Activated T-cell treated with anti-CD3 and anti-CD28 coated beads, Interleukin-2, amount 50 U/mL, for 4 hours (primary cell): ENCODE results near the gene SLC39A12. TPM values are rescaled to one million over a fixed set of nuclear protein-coding genes. Genes with fewer than 3 reads are reported as not detected.

Experiments used
- ATAC-seq, 2 donors: fragments of 200-7000 bp; cut with Tn5 transposase; one replicate each; pipeline ENCODE4 v1.10.0; 2021
- DNase-seq: peaks from one replicate; pipeline ENCODE4 v3.0.0-alpha.2; 2020
- H3K27me3 Mint-ChIP-seq: one replicate; pipeline ENCODE4 v1.8.0; 2021; ENCODE audit warnings: low read depth, mixed read lengths
- H3K36me3 Mint-ChIP-seq: one replicate; pipeline ENCODE4 v1.8.0; 2022; ENCODE audit warnings: mixed read lengths; ENCODE audit not compliant: insufficient read depth
- H3K4me1 Mint-ChIP-seq: one replicate; pipeline ENCODE4 v1.8.0; 2021; ENCODE audit warnings: low read depth, mixed read lengths
- H3K4me3 Mint-ChIP-seq: one replicate; pipeline ENCODE4 v1.8.0; 2021; ENCODE audit warnings: mild to moderate bottlenecking, moderate library complexity, mixed read lengths
- H3K9me3 Mint-ChIP-seq: one replicate; pipeline ENCODE4 v1.8.0; 2021; ENCODE audit warnings: mixed read lengths
- total RNA-seq, 3 donors: library from RNA; stranded (reverse); gene quantifications; one replicate each; pipeline ENCODE4 v1.2.1, GENCODE V29; 2021

Gene SLC39A12
- total RNA-seq, result not detected

GRCh38 chr10:17951868-17952371 lies at the start of gene SLC39A12:
Gene SLC39A12 (plus strand): TSS chr10:17951918. CDS start chr10:17953277, 1,359 bp downstream.
- Mint-ChIP-seq H3K27me3 (peaks cover 4% of the 10 kb centered on the region), H3K4me1 (no peaks in the 10 kb centered on the region), H3K9me3 (no peaks in the 10 kb centered on the region), H3K4me3 (no peak within 1 kb of the TSS), H3K36me3 (no peaks in the 10 kb centered on the region)
- ATAC-seq (no peak), DNase-seq (no peak)

- DNase-seq, result no peak
- H3K9me3 Mint-ChIP-seq, result no peaks in the 10 kb centered on the region
- no peaks in the 10 kb centered on the region for H3K4me1 Mint-ChIP-seq
- no peak overlapping the region for H3K4me3 Mint-ChIP-seq
- H3K27me3 Mint-ChIP-seq, result peaks cover 5% of the 10 kb centered on the region
- no peaks in the 10 kb centered on the region for H3K36me3 Mint-ChIP-seq
- no peak for ATAC-seq
These were observed 47.2 kb upstream of the SLC39A12 start for GRCh38 chr10:17904564-17904963.

GRCh38 chr10:17905491-17905890 lies 46.2 kb upstream of the SLC39A12 start:
- Mint-ChIP-seq H3K9me3 (no peaks in the 10 kb centered on the region), H3K4me1 (no peaks in the 10 kb centered on the region), H3K27me3 (peaks cover 5% of the 10 kb centered on the region), H3K4me3 (no peak overlapping the region), H3K36me3 (no peaks in the 10 kb centered on the region)
- DNase-seq (no peak), ATAC-seq (no peak)

- DNase-seq (no peak), ATAC-seq (no peak)
- no peak overlapping the region for H3K4me3 Mint-ChIP-seq
- peaks cover 5% of the 10 kb centered on the region for H3K27me3 Mint-ChIP-seq
- no peaks in the 10 kb centered on the region for H3K9me3 Mint-ChIP-seq
- H3K36me3 Mint-ChIP-seq, result no peaks in the 10 kb centered on the region
- no peaks in the 10 kb centered on the region for H3K4me1 Mint-ChIP-seq
These were observed 45.7 kb upstream of the SLC39A12 start for GRCh38 chr10:17906002-17906401.

GRCh38 chr10:17907641-17908040 lies 44.1 kb upstream of the SLC39A12 start:
- Mint-ChIP-seq H3K9me3 (peaks cover 3% of the 10 kb centered on the region), H3K4me3 (no peak overlapping the region), H3K36me3 (no peaks in the 10 kb centered on the region), H3K27me3 (peaks cover 7% of the 10 kb centered on the region), H3K4me1 (no peaks in the 10 kb centered on the region)
- ATAC-seq, result no peak
- no peak for DNase-seq

- no peak for ATAC-seq
- Mint-ChIP-seq H3K9me3 (peaks cover 3% of the 10 kb centered on the region), H3K4me1 (no peaks in the 10 kb centered on the region), H3K27me3 (peaks cover 7% of the 10 kb centered on the region), H3K4me3 (no peak overlapping the region), H3K36me3 (no peaks in the 10 kb centered on the region)
- no peak for DNase-seq
These were observed 41.5 kb upstream of the SLC39A12 start for GRCh38 chr10:17910125-17910789.

GRCh38 chr10:17912754-17913153 lies 39.0 kb upstream of the SLC39A12 start:
- DNase-seq, result no peak
- H3K27me3 Mint-ChIP-seq, result peaks cover 5% of the 10 kb centered on the region
- H3K9me3 Mint-ChIP-seq, result peaks cover 3% of the 10 kb centered on the region
- H3K4me3 Mint-ChIP-seq, result no peak overlapping the region
- no peak for ATAC-seq
- H3K4me1 Mint-ChIP-seq, result no peaks in the 10 kb centered on the region
- H3K36me3 Mint-ChIP-seq, result no peaks in the 10 kb centered on the region

GRCh38 chr10:17913604-17914003 lies 38.1 kb upstream of the SLC39A12 start:
- ATAC-seq (no peak), DNase-seq (no peak)
- Mint-ChIP-seq H3K9me3 (peaks cover 3% of the 10 kb centered on the region), H3K4me1 (no peaks in the 10 kb centered on the region), H3K4me3 (no peak overlapping the region), H3K36me3 (no peaks in the 10 kb centered on the region), H3K27me3 (peaks cover 2% of the 10 kb centered on the region)

- Mint-ChIP-seq H3K4me1 (no peaks in the 10 kb centered on the region), H3K36me3 (no peaks in the 10 kb centered on the region), H3K4me3 (no peak overlapping the region), H3K9me3 (peaks cover 3% of the 10 kb centered on the region), H3K27me3 (peaks cover 2% of the 10 kb centered on the region)
- no peak for ATAC-seq
- DNase-seq, result no peak
These were observed 37.3 kb upstream of the SLC39A12 start for GRCh38 chr10:17914169-17915045.

GRCh38 chr10:17915181-17915580 lies 36.5 kb upstream of the SLC39A12 start:
- Mint-ChIP-seq H3K4me1 (no peaks in the 10 kb centered on the region), H3K9me3 (peaks cover 3% of the 10 kb centered on the region), H3K4me3 (no peak overlapping the region), H3K36me3 (no peaks in the 10 kb centered on the region), H3K27me3 (peaks cover 2% of the 10 kb centered on the region)
- ATAC-seq (no peak), DNase-seq (no peak)

GRCh38 chr10:17918187-17918903 lies 33.4 kb upstream of the SLC39A12 start:
- H3K4me1 Mint-ChIP-seq, result no peaks in the 10 kb centered on the region

GRCh38 chr10:17921378-17921777 lies 30.3 kb upstream of the SLC39A12 start:
- H3K9me3 Mint-ChIP-seq, result no peaks in the 10 kb centered on the region
- no peaks in the 10 kb centered on the region for H3K4me1 Mint-ChIP-seq
- H3K36me3 Mint-ChIP-seq, result no peaks in the 10 kb centered on the region
- ATAC-seq (no peak), DNase-seq (no peak)
- no peaks in the 10 kb centered on the region for H3K27me3 Mint-ChIP-seq
- no peak overlapping the region for H3K4me3 Mint-ChIP-seq

More at GRCh38 chr10:17918187-17918903, 33.4 kb upstream of the SLC39A12 start:
- no peak for DNase-seq
- Mint-ChIP-seq H3K9me3 (no peaks in the 10 kb centered on the region), H3K36me3 (no peaks in the 10 kb centered on the region), H3K27me3 (no peaks in the 10 kb centered on the region), H3K4me3 (no peak overlapping the region)
- ATAC-seq, result no peak

GRCh38 chr10:17923728-17924127 lies 28.0 kb upstream of the SLC39A12 start:
- no peaks in the 10 kb centered on the region for H3K9me3 Mint-ChIP-seq
- ATAC-seq, result no peak
- no peak for DNase-seq
- H3K4me3 Mint-ChIP-seq, result no peak overlapping the region
- no peaks in the 10 kb centered on the region for H3K36me3 Mint-ChIP-seq
- no peaks in the 10 kb centered on the region for H3K4me1 Mint-ChIP-seq
- H3K27me3 Mint-ChIP-seq, result no peaks in the 10 kb centered on the region

GRCh38 chr10:17943033-17943745 lies 8.5 kb upstream of the SLC39A12 start:
- DNase-seq (no peak), ATAC-seq (no peak)
- Mint-ChIP-seq H3K4me3 (no peak overlapping the region), H3K36me3 (no peaks in the 10 kb centered on the region), H3K27me3 (peaks cover 2% of the 10 kb centered on the region), H3K9me3 (no peaks in the 10 kb centered on the region), H3K4me1 (no peaks in the 10 kb centered on the region)
